ENCODE measurements around the gene GLP1R. TPM values are rescaled to one million over a fixed set of nuclear protein-coding genes. Genes with fewer than 3 reads are reported as not detected.

GLP1R gene
- total and polyA plus RNA-seq, 8 donors: 0.26 to 0.85 (median 0.67) TPM; not detected in 1

DNA sequence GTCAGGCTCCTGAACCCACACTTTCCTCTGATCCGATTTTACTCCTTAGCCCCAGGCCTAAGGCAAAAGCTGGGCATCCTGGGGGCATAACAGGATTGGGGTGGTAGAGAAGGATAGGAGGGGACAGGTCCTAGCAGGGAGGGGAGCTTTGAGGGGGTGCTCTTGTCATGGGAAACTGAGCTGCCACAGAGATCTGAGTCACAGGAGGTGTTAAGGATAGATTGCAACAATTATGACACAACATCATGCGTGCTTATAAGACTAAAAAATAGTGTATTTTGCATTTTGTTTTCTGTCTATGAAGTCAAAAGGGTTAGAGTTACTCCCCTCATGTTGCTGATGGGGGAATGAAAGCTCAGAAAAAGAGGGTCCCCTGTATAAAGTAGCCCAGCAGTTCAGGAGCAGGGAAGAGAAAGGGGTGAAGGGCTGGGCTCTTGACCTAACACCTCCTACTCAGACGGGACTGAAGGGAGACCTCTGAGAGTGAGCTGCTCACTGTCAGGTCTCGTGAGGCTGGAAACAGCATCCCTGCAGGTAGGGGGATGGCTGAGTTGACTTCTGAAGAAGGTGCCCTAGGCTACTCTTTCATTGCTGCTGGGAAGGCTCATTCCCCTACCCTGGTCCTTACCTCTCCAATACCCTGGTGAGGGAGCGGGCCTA is 2.0 kb downstream of the GLP1R start:
- TF ChIP-seq, protein P1, sequence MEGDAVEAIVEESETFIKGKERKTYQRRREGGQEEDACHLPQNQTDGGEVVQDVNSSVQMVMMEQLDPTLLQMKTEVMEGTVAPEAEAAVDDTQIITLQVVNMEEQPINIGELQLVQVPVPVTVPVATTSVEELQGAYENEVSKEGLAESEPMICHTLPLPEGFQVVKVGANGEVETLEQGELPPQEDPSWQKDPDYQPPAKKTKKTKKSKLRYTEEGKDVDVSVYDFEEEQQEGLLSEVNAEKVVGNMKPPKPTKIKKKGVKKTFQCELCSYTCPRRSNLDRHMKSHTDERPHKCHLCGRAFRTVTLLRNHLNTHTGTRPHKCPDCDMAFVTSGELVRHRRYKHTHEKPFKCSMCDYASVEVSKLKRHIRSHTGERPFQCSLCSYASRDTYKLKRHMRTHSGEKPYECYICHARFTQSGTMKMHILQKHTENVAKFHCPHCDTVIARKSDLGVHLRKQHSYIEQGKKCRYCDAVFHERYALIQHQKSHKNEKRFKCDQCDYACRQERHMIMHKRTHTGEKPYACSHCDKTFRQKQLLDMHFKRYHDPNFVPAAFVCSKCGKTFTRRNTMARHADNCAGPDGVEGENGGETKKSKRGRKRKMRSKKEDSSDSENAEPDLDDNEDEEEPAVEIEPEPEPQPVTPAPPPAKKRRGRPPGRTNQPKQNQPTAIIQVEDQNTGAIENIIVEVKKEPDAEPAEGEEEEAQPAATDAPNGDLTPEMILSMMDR (IDR thresholded peaks at IDR 0.05): no peak
- H3K27me3 ChIP-seq: peaks cover 29 to 44% of the 10 kb centered on the region in 2 donors

DNA sequence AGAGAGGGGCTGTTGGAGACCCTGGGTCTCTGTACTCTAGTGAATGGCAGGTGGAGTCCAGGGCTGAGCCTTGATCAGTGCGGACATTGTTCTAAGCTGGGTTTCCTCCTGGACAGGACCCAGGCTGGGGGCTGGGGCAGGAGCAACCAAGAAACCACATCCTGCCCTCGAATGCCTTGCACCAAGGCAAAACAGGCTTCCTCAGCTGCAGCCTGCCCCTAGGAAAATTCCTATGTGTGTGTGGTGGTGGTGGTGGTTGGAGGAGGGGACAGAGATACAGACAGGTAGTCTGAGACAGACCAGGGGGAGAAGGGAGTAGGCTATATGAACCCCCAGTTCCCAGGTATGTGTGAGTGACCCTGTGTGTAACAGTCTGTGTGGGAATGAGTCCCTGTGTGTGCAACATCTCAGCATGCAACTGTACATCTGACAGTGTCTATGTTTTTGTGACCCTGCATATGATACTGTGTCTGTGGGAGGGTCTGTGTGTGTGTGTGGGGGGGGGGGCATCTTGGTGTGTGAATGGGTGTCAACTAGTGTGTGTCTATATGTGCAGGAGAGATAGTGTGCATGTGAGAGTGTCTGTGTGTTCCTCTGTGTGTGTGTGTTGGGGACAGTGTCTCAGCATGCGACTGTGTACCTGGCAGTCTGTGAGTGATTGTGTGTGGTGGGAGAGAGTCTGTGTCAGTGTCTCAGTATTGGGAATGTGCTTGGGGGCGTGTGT is 3.0 kb downstream of the GLP1R start:
- TF ChIP-seq, protein P1 (IDR thresholded peaks at IDR 0.05): no peak
- ATAC-seq (no peak), DNase-seq (no peak)
- Histone ChIP-seq H3K27ac (no peak overlapping the region), H3K27me3 (peaks cover 29 to 37% of the 10 kb centered on the region in 2 donors), H3K9me3 (no peaks in the 10 kb centered on the region), H3K4me3 (no peak overlapping the region), H3K4me1 (peaks cover 4 to 12% of the 10 kb centered on the region in 2 donors), H3K36me3 (no peaks in the 10 kb centered on the region)
- intact Hi-C loops (cut with DNase I): no loop called here

More for the DNA sequence above, 2.0 kb downstream of the GLP1R start:
- H3K27ac ChIP-seq: no peak overlapping the region
- no peaks in the 10 kb centered on the region for H3K9me3 ChIP-seq
- DNase-seq (no peak), ATAC-seq (no peak)
- peaks cover 4 to 12% of the 10 kb centered on the region in 2 donors for H3K4me1 ChIP-seq
- intact Hi-C loops (cut with DNase I): no loop called here
- H3K36me3 ChIP-seq: no peaks in the 10 kb centered on the region
- H3K4me3 ChIP-seq: no peak overlapping the region

DNA sequence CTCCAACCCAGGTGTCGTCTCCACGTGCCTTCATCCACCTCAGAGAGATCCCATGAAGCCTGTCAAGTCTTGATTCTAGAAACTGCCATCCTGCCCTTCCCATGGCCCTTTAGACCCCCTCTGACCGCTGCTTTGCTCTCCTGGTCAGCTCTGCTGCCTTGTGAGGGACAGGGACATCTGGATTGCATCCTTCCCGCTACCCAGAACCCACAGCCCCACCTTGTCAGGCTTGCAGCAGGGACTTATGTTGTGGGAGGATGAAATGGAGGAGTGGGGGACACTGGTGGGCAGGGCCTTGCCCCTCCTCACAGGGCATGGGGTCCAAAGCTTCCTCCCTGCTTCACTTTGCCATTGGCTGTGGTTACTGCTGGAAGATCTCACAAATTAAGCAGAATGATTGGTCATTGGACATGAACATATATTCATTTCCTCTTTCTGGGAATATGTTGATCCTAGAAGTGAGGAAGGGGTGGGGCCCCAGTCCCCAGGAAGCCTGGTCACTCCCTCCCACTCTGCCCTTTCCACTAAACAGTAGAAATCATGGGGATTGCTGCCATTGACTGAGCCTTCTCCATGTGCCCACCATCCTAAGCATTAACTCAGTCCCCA is 4.5 kb downstream of the GLP1R start:
- H3K27me3 ChIP-seq: peaks cover 18 to 22% of the 10 kb centered on the region in 2 donors
- DNase-seq (no peak), ATAC-seq (no peak)
- no peaks in the 10 kb centered on the region for H3K9me3 ChIP-seq
- H3K27ac ChIP-seq: no peak overlapping the region
- H3K36me3 ChIP-seq: no peaks in the 10 kb centered on the region
- H3K4me1 ChIP-seq: peaks cover 4 to 12% of the 10 kb centered on the region in 2 donors
- intact Hi-C loops (cut with DNase I): no loop called here
- TF ChIP-seq, protein P1 (IDR thresholded peaks at IDR 0.05): no peak
- no peak overlapping the region for H3K4me3 ChIP-seq

DNA sequence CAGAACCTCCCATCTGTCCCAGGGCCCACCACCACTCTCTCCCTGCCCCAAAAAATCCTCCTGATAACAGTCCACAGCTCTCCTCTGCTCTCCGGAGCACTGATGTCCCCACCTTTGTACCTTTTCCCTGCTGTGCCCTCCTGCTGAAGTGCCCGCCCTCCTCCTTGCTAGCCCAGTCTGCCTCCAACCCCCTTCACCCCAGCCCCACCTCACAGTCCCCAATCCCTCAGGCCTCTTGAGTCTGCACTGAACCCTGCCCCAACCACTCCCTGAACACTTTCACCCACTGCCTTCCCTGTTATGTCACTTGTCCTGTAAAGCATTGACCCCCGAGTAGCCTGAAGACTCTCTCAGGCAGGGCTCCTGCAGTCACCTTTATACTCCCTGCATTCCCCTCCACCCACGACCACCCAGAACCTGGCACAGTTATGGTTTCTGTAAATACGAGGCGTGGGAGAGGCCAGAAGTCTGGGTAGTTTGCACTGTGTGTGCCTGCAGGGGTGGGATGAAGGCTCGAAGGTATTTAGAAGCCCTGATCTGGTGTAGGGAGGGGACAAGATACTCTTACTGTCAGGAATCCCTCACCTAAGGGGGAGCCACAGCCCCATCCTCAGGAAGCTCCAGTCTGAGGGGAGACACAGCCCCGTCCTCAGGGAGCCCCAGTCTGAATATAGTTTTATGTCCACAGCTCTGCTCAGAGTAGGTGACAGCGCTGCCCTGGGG is 5.4 kb downstream of the GLP1R start:
- peaks cover 0 to 3% of the 10 kb centered on the region in 2 donors for H3K4me1 ChIP-seq
- no peak for DNase-seq
- TF ChIP-seq, protein P1 (IDR thresholded peaks at IDR 0.05): no peak
- H3K27me3 ChIP-seq: peaks cover 9 to 13% of the 10 kb centered on the region in 2 donors
- H3K36me3 ChIP-seq: no peaks in the 10 kb centered on the region
- no peak for ATAC-seq
- no peaks in the 10 kb centered on the region for H3K9me3 ChIP-seq
- no peak overlapping the region for H3K4me3 ChIP-seq
- H3K27ac ChIP-seq: no peak overlapping the region
- intact Hi-C loops (cut with DNase I): no loop called here
